ENCODE measurements around the gene KLHDC8B. TPM values are rescaled to one million over a fixed set of nuclear protein-coding genes. Genes with fewer than 3 reads are reported as not detected.

Gene KLHDC8B
- polyA plus RNA-seq (2013, experiment 1 of 2) = 5.4 TPM
- 5.9 TPM for polyA plus RNA-seq (2013, experiment 2 of 2)

GRCh38 chr3:49171119-49171774 is at the start of gene KLHDC8B:
Gene KLHDC8B (plus strand): TSS chr3:49171598. CDS start chr3:49172770, 1,172 bp downstream.
- Histone ChIP-seq H3K79me2 (ENCODE audit: control insufficient read depth, insufficient read depth, low read length) (no peaks in the 10 kb centered on the region), H3K27me3 (ENCODE audit: insufficient read depth, low read length, poor library complexity) (no peaks in the 10 kb centered on the region), H2BK120ac (ENCODE audit: low read depth, low read length) (no peak within 1 kb of the TSS), H2BK15ac (replicated peaks; ENCODE audit: low read depth) (no peak within 1 kb of the TSS), H2BK5ac (ENCODE audit: low read length) (peak within 1 kb of the TSS; percentile 76), H3K4ac (ENCODE audit: low read depth, low read length) (no peak within 1 kb of the TSS), H3K79me1 (ENCODE audit: low read length) (peaks cover 1% of the 10 kb centered on the region), H3K27ac (ENCODE audit: low read depth, low read length) (peak within 1 kb of the TSS; percentile 68), H3K4me1 (ENCODE audit: control insufficient read depth, low read depth, low read length) (peaks cover 10% of the 10 kb centered on the region), H3K9ac (ENCODE audit: low read length) (peak within 1 kb of the TSS; percentile 92), H3K4me3 (ENCODE audit: low read length) (peak within 1 kb of the TSS; percentile 70), H2AK5ac (ENCODE audit: low read length) (peak within 1 kb of the TSS; percentile 85), H3K36me3 (ENCODE audit: control insufficient read depth, insufficient read depth, low read length) (no peaks in the 10 kb centered on the region), H3K4me2 (ENCODE audit: low read length) (peak within 1 kb of the TSS; percentile 99), H3K56ac (ENCODE audit: low read length) (peak within 1 kb of the TSS; percentile 96), H4K8ac (ENCODE audit: low read depth, low read length) (no peak within 1 kb of the TSS), H4K5ac (ENCODE audit: low read length) (no peak within 1 kb of the TSS), H3K23ac (ENCODE audit: low read length) (no peak within 1 kb of the TSS), H3K18ac (ENCODE audit: low read length) (peak within 1 kb of the TSS; percentile 24)
- peak; percentile 95 for DNase-seq
- no CpG with 5 or more reads among the region's 57 CpGs for WGBS (ENCODE audit: extremely low coverage, insufficient coverage, low lambda C conversion rate)

- Histone ChIP-seq H3K27ac (ENCODE audit: low read depth, low read length) (no peak overlapping the region), H2BK5ac (ENCODE audit: low read length) (no peak overlapping the region), H3K79me1 (ENCODE audit: low read length) (peaks cover 7% of the 10 kb centered on the region), H4K8ac (ENCODE audit: low read depth, low read length) (no peak overlapping the region), H3K18ac (ENCODE audit: low read length) (no peak overlapping the region), H3K9ac (ENCODE audit: low read length) (no peak overlapping the region), H3K56ac (ENCODE audit: low read length) (no peak overlapping the region), H3K4ac (ENCODE audit: low read depth, low read length) (no peak overlapping the region), H3K4me3 (ENCODE audit: low read length) (no peak overlapping the region), H3K79me2 (ENCODE audit: control insufficient read depth, insufficient read depth, low read length) (peaks cover 8% of the 10 kb centered on the region), H3K23ac (ENCODE audit: low read length) (no peak overlapping the region), H2BK15ac (replicated peaks; ENCODE audit: low read depth) (no peak overlapping the region), H3K27me3 (ENCODE audit: insufficient read depth, low read length, poor library complexity) (no peaks in the 10 kb centered on the region), H4K5ac (ENCODE audit: low read length) (no peak overlapping the region), H2AK5ac (ENCODE audit: low read length) (no peak overlapping the region), H3K4me1 (ENCODE audit: control insufficient read depth, low read depth, low read length) (peaks cover 2% of the 10 kb centered on the region), H3K4me2 (ENCODE audit: low read length) (no peak overlapping the region), H3K36me3 (ENCODE audit: control insufficient read depth, insufficient read depth, low read length) (peaks cover 3% of the 10 kb centered on the region), H2BK120ac (ENCODE audit: low read depth, low read length) (no peak overlapping the region)
- no peak for DNase-seq
- no CpG with 5 or more reads among the region's 12 CpGs for WGBS (ENCODE audit: extremely low coverage, insufficient coverage, low lambda C conversion rate)
Measured at GRCh38 chr3:49122022-49122421, 49.4 kb upstream of the KLHDC8B start.

GRCh38 chr3:49122451-49122850 is 48.9 kb upstream of the KLHDC8B start:
- no peak overlapping the region for H2BK120ac ChIP-seq (ENCODE audit: low read depth, low read length)
- no peak overlapping the region for H3K23ac ChIP-seq (ENCODE audit: low read length)
- H3K18ac ChIP-seq (ENCODE audit: low read length) = no peak overlapping the region
- no peak overlapping the region for H3K56ac ChIP-seq (ENCODE audit: low read length)
- no peak overlapping the region for H4K8ac ChIP-seq (ENCODE audit: low read depth, low read length)
- H3K27me3 ChIP-seq (ENCODE audit: insufficient read depth, low read length, poor library complexity) = no peaks in the 10 kb centered on the region
- WGBS (ENCODE audit: extremely low coverage, insufficient coverage, low lambda C conversion rate) = no CpG with 5 or more reads among the region's 7 CpGs
- H3K79me2 ChIP-seq (ENCODE audit: control insufficient read depth, insufficient read depth, low read length) = peaks cover 8% of the 10 kb centered on the region
- no peak overlapping the region for H2AK5ac ChIP-seq (ENCODE audit: low read length)
- H3K79me1 ChIP-seq (ENCODE audit: low read length) = peaks cover 7% of the 10 kb centered on the region
- H3K36me3 ChIP-seq (ENCODE audit: control insufficient read depth, insufficient read depth, low read length) = peaks cover 3% of the 10 kb centered on the region
- no peak overlapping the region for H2BK5ac ChIP-seq (ENCODE audit: low read length)
- no peak overlapping the region for H4K5ac ChIP-seq (ENCODE audit: low read length)
- no peak overlapping the region for H2BK15ac ChIP-seq (replicated peaks; ENCODE audit: low read depth)
- H3K4me2 ChIP-seq (ENCODE audit: low read length) = no peak overlapping the region
- H3K4me1 ChIP-seq (ENCODE audit: control insufficient read depth, low read depth, low read length) = peaks cover 2% of the 10 kb centered on the region
- H3K9ac ChIP-seq (ENCODE audit: low read length) = no peak overlapping the region
- DNase-seq = no peak
- H3K4ac ChIP-seq (ENCODE audit: low read depth, low read length) = no peak overlapping the region
- H3K4me3 ChIP-seq (ENCODE audit: low read length) = no peak overlapping the region
- H3K27ac ChIP-seq (ENCODE audit: low read depth, low read length) = no peak overlapping the region

- no peak overlapping the region for H3K56ac ChIP-seq (ENCODE audit: low read length)
- H3K18ac ChIP-seq (ENCODE audit: low read length) = no peak overlapping the region
- H3K4me3 ChIP-seq (ENCODE audit: low read length) = no peak overlapping the region
- H2BK120ac ChIP-seq (ENCODE audit: low read depth, low read length) = no peak overlapping the region
- no peak overlapping the region for H3K4me2 ChIP-seq (ENCODE audit: low read length)
- no peak overlapping the region for H3K9ac ChIP-seq (ENCODE audit: low read length)
- no peak overlapping the region for H4K8ac ChIP-seq (ENCODE audit: low read depth, low read length)
- no peak overlapping the region for H3K27ac ChIP-seq (ENCODE audit: low read depth, low read length)
- H2BK15ac ChIP-seq (replicated peaks; ENCODE audit: low read depth) = no peak overlapping the region
- no peak overlapping the region for H3K4ac ChIP-seq (ENCODE audit: low read depth, low read length)
- H3K27me3 ChIP-seq (ENCODE audit: insufficient read depth, low read length, poor library complexity) = no peaks in the 10 kb centered on the region
- H2AK5ac ChIP-seq (ENCODE audit: low read length) = no peak overlapping the region
- H4K5ac ChIP-seq (ENCODE audit: low read length) = no peak overlapping the region
- H3K79me2 ChIP-seq (ENCODE audit: control insufficient read depth, insufficient read depth, low read length) = peaks cover 8% of the 10 kb centered on the region
- peaks cover 3% of the 10 kb centered on the region for H3K36me3 ChIP-seq (ENCODE audit: control insufficient read depth, insufficient read depth, low read length)
- H2BK5ac ChIP-seq (ENCODE audit: low read length) = no peak overlapping the region
- H3K23ac ChIP-seq (ENCODE audit: low read length) = no peak overlapping the region
- H3K4me1 ChIP-seq (ENCODE audit: control insufficient read depth, low read depth, low read length) = peaks cover 2% of the 10 kb centered on the region
- H3K79me1 ChIP-seq (ENCODE audit: low read length) = peaks cover 7% of the 10 kb centered on the region
- WGBS (ENCODE audit: extremely low coverage, insufficient coverage, low lambda C conversion rate) = no CpG with 5 or more reads among the region's 17 CpGs
- DNase-seq = no peak
Measured at GRCh38 chr3:49122886-49123545, 48.4 kb upstream of the KLHDC8B start.

GRCh38 chr3:49123687-49124086 is 47.7 kb upstream of the KLHDC8B start:
- WGBS (ENCODE audit: extremely low coverage, insufficient coverage, low lambda C conversion rate) = no CpG with 5 or more reads among the region's 17 CpGs
- Histone ChIP-seq H3K36me3 (ENCODE audit: control insufficient read depth, insufficient read depth, low read length) (peaks cover 3% of the 10 kb centered on the region), H2BK15ac (replicated peaks; ENCODE audit: low read depth) (no peak overlapping the region), H3K4me2 (ENCODE audit: low read length) (no peak overlapping the region), H4K5ac (ENCODE audit: low read length) (no peak overlapping the region), H4K8ac (ENCODE audit: low read depth, low read length) (no peak overlapping the region), H3K18ac (ENCODE audit: low read length) (no peak overlapping the region), H2AK5ac (ENCODE audit: low read length) (no peak overlapping the region), H3K23ac (ENCODE audit: low read length) (no peak overlapping the region), H3K79me1 (ENCODE audit: low read length) (peaks cover 7% of the 10 kb centered on the region), H3K4me1 (ENCODE audit: control insufficient read depth, low read depth, low read length) (peaks cover 2% of the 10 kb centered on the region), H2BK5ac (ENCODE audit: low read length) (no peak overlapping the region), H3K27me3 (ENCODE audit: insufficient read depth, low read length, poor library complexity) (no peaks in the 10 kb centered on the region), H3K56ac (ENCODE audit: low read length) (no peak overlapping the region), H2BK120ac (ENCODE audit: low read depth, low read length) (no peak overlapping the region), H3K79me2 (ENCODE audit: control insufficient read depth, insufficient read depth, low read length) (peaks cover 8% of the 10 kb centered on the region), H3K4me3 (ENCODE audit: low read length) (no peak overlapping the region), H3K27ac (ENCODE audit: low read depth, low read length) (no peak overlapping the region), H3K9ac (ENCODE audit: low read length) (no peak overlapping the region), H3K4ac (ENCODE audit: low read depth, low read length) (no peak overlapping the region)
- DNase-seq = no peak

All from mesendoderm (in vitro differentiated cells).